CD4-positive, alpha-beta T cell treated with Interleukin-4 for 4 hours (primary cell): ENCODE measurements around the gene BRS3.

Experiments used
- DNase-seq: peaks from one replicate; pipeline ENCODE4 v3.0.0-alpha.2; 2020

Gene BRS3

GRCh38 chrX:136496186-136496763, 8.5 kb downstream of the BRS3 start:
- DNase-seq, result no peak

- peak; percentile 89 for DNase-seq
Observed at GRCh38 chrX:136496764-136497555, 9.2 kb downstream of the BRS3 start.

- DNase-seq, result no peak
Observed at GRCh38 chrX:136497556-136498052, 9.9 kb downstream of the BRS3 start, which contains the start of gene HTATSF1. Gene HTATSF1 (plus strand): TSS chrX:136497592. CDS start chrX:136497685, 93 bp downstream.

- no peak for DNase-seq
Observed at GRCh38 chrX:136519069-136519468, 31.3 kb downstream of the BRS3 start.

- DNase-seq, result no peak
Observed at GRCh38 chrX:136523770-136524169, 36.0 kb downstream of the BRS3 start.

- DNase-seq, result no peak
Observed at GRCh38 chrX:136525738-136526606, 38.2 kb downstream of the BRS3 start.

- no peak for DNase-seq
Observed at GRCh38 chrX:136528645-136529315, 41.0 kb downstream of the BRS3 start.

GRCh38 chrX:136529795-136530194, 42.0 kb downstream of the BRS3 start:
- no peak for DNase-seq

- DNase-seq, result no peak
Observed at GRCh38 chrX:136531951-136532350, 44.2 kb downstream of the BRS3 start, which contains the start of gene VGLL1. Gene VGLL1 (plus strand): TSS chrX:136532215. CDS start chrX:136536021, 3,806 bp downstream.

GRCh38 chrX:136534131-136534530, 46.4 kb downstream of the BRS3 start:
- DNase-seq, result no peak

- no peak for DNase-seq
Observed at GRCh38 chrX:136538811-136539210, 51.1 kb downstream of the BRS3 start.

- no peak for DNase-seq
Observed at GRCh38 chrX:136540226-136540625, 52.5 kb downstream of the BRS3 start.

- no peak for DNase-seq
Observed at GRCh38 chrX:136541294-136541693, 53.5 kb downstream of the BRS3 start.

- DNase-seq, result peak; percentile 1
Observed at GRCh38 chrX:136542281-136542680, 54.5 kb downstream of the BRS3 start.
